Measurements from ENCODE around the gene CYTL1.

The CYTL1 gene

GRCh38 chr4:5037553-5038551 is 18.6 kb upstream of the CYTL1 start:
- no peaks in the 10 kb centered on the region for H3K36me3 Mint-ChIP-seq (ENCODE audit: low read depth)
- no peak overlapping the region for H3K4me3 Mint-ChIP-seq
- H3K27me3 Mint-ChIP-seq (ENCODE audit: low read depth, poor library complexity), result peaks cover 6% of the 10 kb centered on the region
- no peak overlapping the region for H3K27ac Mint-ChIP-seq
- peaks cover 26% of the 10 kb centered on the region for H3K4me1 Mint-ChIP-seq
- no peak for DNase-seq
- H3K9me3 Mint-ChIP-seq, result no peaks in the 10 kb centered on the region
- TF ChIP-seq CTCF (IDR thresholded peaks at IDR 0.05), result no peak

GRCh38 chr4:5036239-5036638 is 17.0 kb upstream of the CYTL1 start:
- Mint-ChIP-seq H3K4me1 (peaks cover 31% of the 10 kb centered on the region), H3K9me3 (no peaks in the 10 kb centered on the region), H3K36me3 (ENCODE audit: low read depth) (no peaks in the 10 kb centered on the region), H3K27ac (no peak overlapping the region), H3K27me3 (ENCODE audit: low read depth, poor library complexity) (peaks cover 9% of the 10 kb centered on the region), H3K4me3 (no peak overlapping the region)
- no peak for TF ChIP-seq CTCF (IDR thresholded peaks at IDR 0.05)
- no peak for DNase-seq

GRCh38 chr4:5034206-5034605 is 14.9 kb upstream of the CYTL1 start:
- no peaks in the 10 kb centered on the region for H3K9me3 Mint-ChIP-seq
- H3K27me3 Mint-ChIP-seq (ENCODE audit: low read depth, poor library complexity), result peaks cover 15% of the 10 kb centered on the region
- no peak overlapping the region for H3K27ac Mint-ChIP-seq
- no peak overlapping the region for H3K4me3 Mint-ChIP-seq
- H3K4me1 Mint-ChIP-seq, result peaks cover 31% of the 10 kb centered on the region
- no peak for TF ChIP-seq CTCF (IDR thresholded peaks at IDR 0.05)
- no peaks in the 10 kb centered on the region for H3K36me3 Mint-ChIP-seq (ENCODE audit: low read depth)
- no peak for DNase-seq

- Mint-ChIP-seq H3K36me3 (ENCODE audit: low read depth) (no peaks in the 10 kb centered on the region), H3K27me3 (ENCODE audit: low read depth, poor library complexity) (peaks cover 21% of the 10 kb centered on the region), H3K27ac (no peak overlapping the region), H3K9me3 (no peaks in the 10 kb centered on the region), H3K4me3 (no peak overlapping the region), H3K4me1 (peaks cover 31% of the 10 kb centered on the region)
- no peak for DNase-seq
- TF ChIP-seq CTCF (IDR thresholded peaks at IDR 0.05), result no peak
Measured at GRCh38 chr4:5033281-5033841, 14.1 kb upstream of the CYTL1 start.

- Mint-ChIP-seq H3K4me3 (no peak overlapping the region), H3K4me1 (peaks cover 31% of the 10 kb centered on the region), H3K36me3 (ENCODE audit: low read depth) (no peaks in the 10 kb centered on the region), H3K27me3 (ENCODE audit: low read depth, poor library complexity) (peaks cover 27% of the 10 kb centered on the region), H3K9me3 (no peaks in the 10 kb centered on the region), H3K27ac (peak overlapping the region; percentile 1)
- TF ChIP-seq CTCF (IDR thresholded peaks at IDR 0.05), result no peak
- no peak for DNase-seq
Measured at GRCh38 chr4:5032813-5033212, 13.6 kb upstream of the CYTL1 start.
